HG03135 (cell line): ENCODE measurements around the gene MARCHF10.
"Not testable (repeated sequence)": the region's sequence is repeated elsewhere in the genome, so short reads cannot be mapped to it uniquely, and the experiment has no call there.

ENCODE experiments used
- ATAC-seq: cut with Tn5 transposase; IDR thresholded peaks from one replicate; pipeline ENCODE4 v1.9.1; 2021; ENCODE audit warnings: mild to moderate bottlenecking, moderate library complexity; ENCODE audit not compliant: unreplicated experiment

MARCHF10 gene

DNA sequence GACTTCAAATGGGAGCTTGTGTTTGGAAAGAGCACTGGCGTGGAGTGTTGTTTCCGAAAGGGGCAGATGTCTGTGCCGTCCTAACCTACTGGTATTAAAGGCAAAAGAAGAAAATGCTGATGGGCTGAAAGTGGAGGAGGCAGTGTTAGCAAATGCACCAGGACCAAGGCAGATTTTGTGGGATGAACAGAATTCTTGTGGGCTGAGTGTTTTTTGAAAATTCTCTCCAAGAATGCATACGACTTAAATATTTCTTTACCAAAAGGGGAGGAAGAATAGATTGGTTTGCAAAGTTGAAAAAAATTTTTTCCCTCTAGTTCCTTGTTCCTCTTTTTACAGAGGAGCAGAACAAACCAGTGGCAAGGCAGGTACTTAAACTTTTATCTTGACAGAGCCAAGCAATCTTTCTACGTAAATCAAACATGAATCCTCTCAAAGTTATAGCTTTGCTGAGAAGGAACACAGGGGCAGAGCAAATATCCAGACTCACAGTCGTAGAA lies 16.8 kb downstream of the MARCHF10 start:
- ATAC-seq: no peak

DNA sequence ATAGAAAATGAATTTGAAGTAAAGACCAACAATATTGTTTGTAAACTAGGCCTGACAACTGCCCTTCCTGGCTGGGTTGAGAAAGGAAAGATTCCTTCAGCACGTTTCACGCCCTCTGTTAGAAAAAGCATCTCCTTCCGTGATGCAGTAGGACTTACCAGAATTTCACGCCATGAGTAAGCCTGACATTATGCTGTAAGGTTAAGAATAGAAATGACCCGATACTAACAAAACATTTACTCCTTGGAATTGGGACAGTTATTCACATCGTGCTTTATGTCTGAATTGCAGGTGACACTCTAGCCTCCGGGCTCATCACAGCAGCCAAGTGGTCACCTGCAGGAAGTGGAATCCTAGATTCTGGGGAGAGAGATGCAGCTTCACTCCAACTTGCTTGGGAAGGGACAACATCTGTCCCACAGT lies 17.5 kb downstream of the MARCHF10 start:
- ATAC-seq: no peak

DNA sequence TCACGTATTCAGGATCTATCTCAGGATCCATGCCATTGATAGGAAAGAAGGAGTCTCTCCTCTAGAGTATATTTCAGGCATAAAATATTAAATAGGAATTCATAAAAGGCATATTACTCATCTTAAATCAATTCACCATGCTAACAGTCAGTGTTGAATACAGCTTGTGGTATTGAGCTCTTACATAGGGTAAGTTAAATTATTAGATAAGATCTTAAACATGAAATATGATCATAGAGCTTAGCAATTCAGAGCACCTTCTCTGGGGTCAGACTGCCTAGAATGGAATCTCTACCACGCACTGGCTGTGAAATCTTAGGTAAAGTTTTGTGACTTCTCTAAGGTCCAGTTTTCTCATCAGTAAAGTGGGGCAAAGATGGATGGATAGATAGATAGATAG lies 20.7 kb downstream of the MARCHF10 start:
- ATAC-seq: no peak

DNA sequence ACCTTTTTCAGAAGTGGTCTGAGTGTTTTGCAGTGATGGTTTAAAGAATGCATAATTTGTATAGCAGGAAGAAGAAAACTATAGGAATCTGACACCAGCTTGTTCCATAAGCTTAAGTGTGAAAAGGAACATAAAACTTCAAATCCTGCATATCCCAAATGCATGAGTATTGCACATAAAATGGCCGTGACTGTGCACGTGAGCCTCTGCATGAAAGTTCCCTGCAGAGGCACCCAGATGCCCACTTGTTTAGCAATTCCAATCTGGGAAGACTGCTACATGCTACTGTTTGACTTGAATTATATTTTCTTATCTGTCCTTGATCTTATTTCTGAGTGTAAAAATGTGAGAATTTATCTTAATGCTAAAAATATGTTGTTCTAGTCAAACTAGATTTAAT lies 21.5 kb downstream of the MARCHF10 start:
- ATAC-seq: no peak

DNA sequence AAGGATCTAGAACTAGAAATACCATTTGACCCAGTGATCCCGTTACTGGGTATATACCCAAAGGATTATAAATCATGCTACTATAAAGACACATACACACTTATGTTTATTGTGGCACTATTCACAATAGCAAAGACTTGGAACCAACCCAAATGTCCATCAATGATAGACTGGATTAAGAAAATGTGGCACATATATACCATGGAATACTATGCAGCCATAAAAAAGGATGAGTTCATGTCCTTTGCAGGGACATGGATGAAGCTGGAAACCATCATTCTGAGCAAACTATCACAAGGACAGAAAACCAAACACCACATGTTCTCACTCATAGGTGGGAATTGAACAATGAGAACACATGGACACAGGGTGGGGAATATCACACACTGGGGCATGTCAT lies 22.1 kb downstream of the MARCHF10 start:
- ATAC-seq: not testable (repeated sequence)

DNA sequence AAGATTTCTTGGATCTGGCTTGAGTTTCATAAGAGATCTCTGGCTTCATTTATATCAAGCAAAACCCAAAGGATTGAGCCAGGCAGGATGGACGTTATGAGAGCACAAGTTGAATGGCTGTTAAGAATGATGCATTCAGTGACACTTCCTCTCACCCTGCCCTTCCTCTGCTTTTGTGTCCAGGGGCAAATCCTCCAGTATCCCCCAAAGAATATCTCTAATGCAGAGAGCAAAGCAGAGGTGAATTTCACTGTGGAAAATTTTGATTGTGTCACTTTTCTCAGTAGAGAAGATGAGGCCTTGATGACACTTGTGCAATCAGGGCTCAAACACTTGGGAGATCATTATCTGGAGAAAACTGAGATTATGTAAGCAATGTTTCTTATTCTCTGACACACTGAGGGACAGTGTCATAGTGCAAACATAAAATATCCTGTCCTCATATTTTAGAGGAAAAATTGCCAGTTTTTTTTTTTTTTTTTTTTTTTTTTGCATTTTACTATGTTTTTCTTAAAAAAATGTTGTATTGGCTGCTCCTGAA lies 25.3 kb downstream of the MARCHF10 start:
- ATAC-seq: no peak

DNA sequence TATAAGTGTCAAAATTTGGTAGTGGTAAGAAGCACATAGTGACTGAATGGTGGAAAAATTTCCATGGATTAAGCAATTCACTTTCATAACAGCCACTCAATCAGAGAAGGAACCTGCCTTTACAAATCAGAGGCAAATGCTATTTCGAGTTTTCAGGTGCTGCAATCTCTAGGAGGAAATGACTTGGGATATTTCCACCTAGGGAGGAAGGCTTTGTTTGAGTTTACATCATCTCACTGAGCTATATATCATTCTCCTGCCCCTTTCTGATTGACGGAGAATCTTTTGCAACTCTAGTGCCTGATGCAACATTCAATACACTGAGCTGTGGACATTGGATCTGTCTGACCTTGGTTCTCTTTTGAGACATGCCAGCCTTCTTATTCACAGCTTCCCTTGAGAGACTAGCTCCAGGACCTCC lies 26.3 kb downstream of the MARCHF10 start:
- ATAC-seq: no peak

DNA sequence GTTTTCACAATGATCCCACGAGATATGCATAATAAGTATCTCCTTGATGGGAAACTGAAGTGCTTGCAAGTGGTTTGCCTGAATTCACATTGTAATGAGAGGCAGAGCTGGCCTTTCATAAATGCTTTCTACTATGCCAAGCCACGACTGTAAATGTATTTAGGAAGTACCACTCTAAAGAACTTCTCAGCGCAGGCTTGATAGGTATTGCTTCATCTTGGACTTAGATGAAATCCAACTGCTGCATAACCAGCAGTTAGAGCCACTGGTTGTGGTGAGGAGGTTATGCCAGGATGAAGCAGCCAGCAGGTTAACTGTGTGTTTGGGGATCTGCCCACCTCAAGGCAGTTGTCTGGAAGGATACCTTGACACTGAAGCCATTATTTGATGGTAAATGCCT lies 26.8 kb downstream of the MARCHF10 start:
- ATAC-seq: no peak

DNA sequence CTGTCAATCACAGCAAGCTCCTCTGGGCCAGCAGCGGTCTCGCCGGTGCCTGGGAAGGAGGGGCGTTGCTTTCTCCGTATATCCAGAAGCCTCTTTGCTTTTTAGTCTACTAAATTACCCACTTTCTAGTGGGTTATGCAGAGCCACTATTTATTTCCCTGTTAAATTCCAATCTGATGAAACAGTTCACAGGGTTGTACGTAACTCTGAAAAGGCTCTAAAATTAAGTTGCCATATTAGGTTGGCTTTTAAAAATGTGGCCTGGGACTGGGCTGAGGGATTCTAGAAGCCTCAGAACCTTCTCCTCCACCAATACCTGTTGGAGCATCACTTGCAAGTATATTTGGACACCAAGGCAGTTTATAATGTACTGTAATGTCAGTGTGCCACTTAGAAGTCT lies 27.2 kb downstream of the MARCHF10 start:
- no peak for ATAC-seq

DNA sequence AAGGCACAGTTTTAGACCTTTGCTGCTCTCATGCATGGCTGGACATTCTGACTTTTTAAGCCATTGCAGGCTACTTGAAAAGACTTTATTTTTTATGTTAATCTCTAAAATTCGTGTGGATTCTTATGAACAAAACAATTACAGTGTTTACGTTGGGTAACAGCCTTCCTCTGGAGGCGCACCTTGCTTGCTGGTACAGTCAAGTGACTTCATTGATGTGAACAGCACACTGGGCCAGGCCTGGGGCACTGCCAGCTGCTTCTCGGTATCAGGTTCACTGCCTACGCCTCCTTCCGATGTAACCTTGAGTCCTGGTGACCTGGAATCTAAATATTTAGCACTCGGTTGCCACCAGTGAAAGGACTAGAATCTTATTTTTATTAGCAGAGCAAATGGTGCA lies 27.8 kb downstream of the MARCHF10 start:
- no peak for ATAC-seq

DNA sequence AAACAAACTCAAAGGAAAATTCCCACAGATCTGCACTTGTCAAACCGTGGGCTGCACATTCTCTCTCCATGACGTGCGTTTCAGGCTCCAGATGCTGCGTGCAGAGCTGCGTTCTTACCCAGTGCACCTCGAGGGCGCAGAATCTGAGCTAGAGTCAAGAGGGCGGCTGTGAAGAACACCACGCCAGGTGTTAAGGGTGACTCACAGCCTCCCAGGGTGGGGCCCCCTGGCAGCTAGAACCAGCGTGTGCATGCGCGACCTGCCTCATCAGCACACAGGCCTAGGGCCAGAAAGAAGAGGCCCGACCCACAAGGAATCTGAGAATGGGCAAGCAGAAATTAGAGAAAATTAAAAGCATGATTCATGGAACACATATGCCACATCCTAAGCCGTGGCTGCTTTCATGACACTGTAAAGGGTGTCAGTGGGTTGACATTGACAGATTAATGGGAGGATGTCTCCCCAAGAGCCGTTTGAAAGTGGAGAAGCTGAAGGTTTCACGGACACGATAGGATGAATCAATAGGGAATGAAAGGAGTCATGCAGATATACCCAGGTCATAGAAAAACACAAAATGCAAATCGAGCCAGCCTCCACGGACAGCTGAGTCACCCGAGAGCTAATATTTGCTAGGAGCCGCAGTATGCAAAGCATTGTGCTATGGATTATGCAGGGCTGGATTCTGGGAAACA lies 29.0 kb downstream of the MARCHF10 start:
- no peak for ATAC-seq

DNA sequence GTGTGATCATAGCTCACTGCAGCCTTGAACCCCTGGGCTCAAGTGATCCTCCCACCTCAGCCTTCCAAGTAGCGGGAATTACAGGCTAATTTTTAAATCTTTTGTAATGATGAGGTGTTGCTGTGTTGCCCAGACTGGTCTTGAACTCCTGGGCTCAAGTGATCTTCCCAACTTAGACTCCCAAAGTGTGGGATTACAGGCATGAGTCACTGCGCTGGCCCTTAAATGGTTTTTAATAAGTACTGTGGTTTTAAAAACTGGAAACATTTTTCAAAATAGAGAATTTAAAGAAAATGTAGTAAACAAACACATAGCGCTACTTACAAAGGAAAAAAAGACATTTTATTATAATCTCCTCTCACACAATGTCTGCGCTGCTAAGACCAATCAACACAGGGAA lies 32.2 kb downstream of the MARCHF10 start:
- ATAC-seq: no peak

DNA sequence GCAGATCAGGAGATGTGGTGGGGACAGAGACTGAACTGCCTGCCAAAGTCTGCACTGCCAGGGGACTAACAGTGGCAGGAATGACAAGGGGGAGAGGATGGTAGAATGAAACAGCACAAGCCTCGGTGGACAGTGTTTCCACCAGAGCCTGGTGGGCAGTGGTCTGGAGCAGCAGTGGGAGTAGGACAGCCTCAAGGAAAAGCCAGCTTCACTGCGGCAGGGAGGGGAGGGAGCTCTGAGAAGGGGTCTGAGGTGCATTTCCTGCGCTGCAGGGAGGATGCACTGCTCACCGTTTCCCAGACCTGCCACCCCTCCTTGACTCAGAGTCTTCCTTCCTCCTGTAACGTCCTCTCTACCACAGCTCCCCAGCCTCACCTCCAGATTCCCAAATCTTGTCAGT lies 33.8 kb downstream of the MARCHF10 start:
- ATAC-seq: no peak

DNA sequence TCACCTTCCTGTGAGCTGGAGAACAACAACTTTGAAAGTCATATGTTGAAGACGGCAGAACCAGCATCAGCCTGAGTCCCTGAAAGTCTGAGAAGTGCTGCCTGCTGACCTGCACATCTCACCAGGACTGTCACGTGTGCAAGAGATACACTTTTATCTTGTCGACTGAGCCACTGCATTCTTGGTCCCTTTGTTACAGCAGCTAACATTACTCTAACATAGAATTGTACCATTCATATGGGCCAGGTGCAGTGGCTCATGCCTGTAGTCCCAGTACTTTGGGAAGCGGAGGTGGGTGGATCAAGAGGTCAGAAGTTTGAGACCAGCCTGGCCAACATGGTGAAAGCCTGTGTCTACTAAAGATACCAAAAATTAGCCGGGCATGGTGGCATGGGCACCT lies 40.1 kb downstream of the MARCHF10 start:
- no peak for ATAC-seq

DNA sequence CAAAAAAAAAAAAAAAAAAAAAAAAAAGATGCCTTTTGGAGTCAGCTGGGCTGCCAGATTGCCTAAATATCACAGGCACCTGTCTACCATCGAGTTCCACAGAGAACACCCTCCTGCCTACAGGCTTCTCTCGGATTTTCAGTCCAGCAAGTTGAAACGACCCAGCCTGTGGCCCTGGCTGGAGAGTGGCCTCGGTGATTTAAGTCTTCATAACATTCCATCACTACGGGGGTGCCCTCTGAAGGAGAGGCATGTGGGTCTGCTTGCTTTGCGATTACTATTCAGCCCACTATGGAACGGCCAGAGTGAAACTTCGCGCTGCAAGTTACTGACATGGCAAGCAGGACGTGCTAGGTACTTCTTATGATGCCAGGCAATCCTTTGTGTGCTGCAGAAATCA lies 42.8 kb downstream of the MARCHF10 start:
- ATAC-seq: no peak

DNA sequence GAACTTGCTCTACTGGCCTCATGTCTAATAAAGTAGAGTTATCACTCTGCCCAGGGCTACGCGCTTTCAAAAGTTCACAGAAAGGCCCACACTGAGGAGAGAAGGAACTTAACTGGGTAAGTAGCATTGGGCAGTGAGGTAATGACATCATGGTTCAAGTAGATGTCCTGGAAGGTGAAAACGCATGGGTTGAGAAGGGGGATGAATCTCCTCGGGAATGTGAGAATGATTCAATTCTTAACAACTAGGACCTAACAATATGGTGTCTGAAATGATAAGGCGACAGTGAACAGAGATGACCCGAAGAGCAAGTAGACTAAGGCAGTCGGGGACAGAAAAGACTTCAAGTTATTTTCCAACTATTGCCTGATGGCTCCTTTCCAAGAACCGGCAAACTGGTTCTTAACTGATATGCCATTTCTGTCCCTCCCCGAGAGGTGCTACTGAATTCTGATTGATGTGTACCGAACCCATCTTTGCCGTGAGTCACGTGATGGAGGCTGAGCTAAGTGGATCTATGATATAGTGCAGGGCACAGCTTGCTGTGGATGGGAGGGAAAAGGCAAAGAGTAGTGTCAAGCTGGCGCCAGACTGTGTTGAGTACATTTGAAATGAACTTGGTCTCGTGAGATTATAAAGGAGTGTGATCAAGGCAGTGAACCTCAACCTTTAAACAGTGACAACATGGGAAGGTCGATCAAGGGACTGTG lies 44.1 kb downstream of the MARCHF10 start:
- ATAC-seq: no peak

DNA sequence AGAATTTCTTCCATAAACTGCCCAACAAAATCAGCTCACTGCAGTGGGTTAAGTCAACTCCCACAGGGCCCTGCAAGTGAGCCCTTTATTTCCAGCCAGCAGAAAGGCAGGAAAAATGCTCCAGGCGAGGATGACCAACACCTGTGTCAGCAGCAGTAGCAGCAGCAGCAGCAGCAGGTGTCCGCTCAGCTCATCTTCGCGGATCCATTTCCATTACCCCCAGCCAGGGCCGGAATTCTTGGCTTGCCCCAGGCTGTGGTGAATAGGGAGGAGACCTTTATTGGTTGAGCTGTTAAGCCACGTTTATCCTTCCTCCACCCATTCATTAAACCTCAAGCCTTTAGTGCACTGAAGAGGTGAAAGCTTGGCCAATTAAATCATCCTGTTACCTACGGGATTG lies 46.2 kb downstream of the MARCHF10 start:
- ATAC-seq: no peak

DNA sequence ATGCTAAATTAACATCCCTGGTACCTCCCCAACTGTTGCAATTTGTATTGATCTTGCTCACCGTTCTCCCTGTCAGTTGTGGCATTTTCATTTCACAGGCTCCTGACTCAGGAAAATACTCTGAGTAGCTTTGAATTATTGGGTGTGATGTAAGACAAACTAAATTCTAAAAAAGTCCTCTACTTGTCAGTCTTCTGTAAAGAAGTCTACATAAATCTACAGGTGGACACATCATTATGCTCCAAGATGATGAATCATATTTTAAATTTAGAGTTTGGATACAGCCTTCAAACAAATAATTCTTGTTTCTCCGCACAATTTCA lies 47.2 kb downstream of the MARCHF10 start:
- no peak for ATAC-seq

DNA sequence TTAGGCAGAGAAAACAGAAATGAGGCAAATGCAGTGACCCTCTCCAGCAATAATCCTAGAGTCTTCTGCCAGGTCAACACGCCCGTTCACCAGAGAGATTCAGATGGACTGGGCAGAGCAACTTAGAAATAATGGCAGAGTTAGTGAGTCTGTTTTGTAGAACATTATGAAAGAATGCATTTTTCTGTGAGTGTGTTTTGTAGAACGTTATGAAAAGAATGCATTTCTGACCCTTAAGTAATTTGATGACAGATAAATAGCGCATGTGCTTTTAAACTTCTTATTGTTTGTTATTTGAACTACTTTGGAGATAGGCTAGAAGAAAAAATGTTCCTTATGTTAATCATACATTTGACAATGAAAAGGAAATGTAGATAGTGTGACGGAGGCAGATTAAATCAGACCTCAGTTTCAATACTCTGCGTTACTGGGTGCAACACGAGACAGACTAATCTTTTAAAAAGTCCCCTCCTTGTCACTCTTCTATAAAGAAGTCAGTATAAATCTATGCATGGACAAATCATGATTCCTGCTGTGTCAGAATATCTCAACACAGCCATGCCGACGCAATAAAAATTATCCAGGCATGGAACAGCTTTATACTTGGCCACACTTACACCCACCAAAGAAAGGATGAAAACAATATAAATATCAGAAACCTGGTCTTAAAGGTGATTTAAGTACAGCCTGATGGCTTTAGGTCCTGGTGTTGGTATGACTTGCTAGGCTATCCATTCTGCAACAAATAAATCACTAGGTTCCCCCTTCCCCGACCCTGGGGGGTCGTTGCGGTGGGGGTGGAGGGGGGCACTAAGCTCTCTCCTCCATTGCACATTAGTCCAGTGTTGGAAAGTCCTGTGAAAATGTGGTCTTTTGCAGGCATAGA lies 47.8 kb downstream of the MARCHF10 start:
- ATAC-seq: no peak

DNA sequence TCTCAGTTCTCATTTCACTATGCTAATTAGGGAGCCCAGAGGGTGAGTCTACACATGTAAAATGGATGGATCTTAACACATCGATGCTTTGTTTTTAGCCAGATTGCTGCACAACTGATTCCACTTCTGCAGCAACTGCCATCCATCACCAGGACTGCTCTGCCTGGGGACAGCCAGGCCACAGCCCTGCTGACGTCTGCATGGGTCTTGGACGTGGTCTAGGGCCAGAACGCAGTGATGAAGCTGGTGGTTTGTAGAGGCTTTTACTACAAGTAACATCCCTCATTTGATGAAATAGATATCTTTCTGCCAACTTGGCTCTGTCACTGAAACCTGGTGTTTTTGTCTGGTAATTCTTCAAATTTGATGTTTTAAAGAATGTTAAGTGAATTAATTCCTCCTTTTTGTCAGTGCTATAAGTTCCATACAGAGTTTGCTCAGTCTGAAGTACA lies 50.6 kb downstream of the MARCHF10 start:
- ATAC-seq: no peak

DNA sequence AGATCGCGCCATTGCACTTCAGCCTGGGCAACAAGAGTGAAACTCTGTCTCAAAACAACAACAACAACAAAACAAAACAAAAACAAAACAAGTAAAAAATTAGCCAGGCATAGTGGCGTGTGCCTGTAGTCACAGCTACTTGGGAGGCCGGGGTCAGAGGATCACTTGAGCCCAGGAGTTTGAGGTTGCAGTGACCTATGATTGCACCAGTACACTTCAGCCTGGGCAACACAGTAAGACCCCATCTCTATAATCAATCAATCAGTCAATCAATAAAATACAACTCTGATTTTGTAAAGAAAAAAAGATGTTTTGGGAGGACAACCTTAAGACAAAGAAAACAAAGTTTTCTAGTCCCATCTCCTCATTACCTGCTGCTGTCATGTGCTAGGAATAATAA lies 51.9 kb downstream of the MARCHF10 start:
- no peak for ATAC-seq
